HCT116 (cell line): Measurements from ENCODE around the gene PITPNC1. TPM values are rescaled to one million over a fixed set of nuclear protein-coding genes. Genes with fewer than 3 reads are reported as not detected.

Experiments used
- ATAC-seq: fragments of 200-7000 bp; cut with Tn5 transposase; 2 replicates; pipeline ENCODE4 v1.9.1; 2020; ENCODE audit warnings: mild to moderate bottlenecking, moderate library complexity
- BruUV-seq: library from RNA; stranded (reverse); fragments of 400-500 nt; replicated peaks from 2 replicates; lab custom pipeline; 2021; lab: Mats Ljungman, UMichigan
- CTCF ChIA-PET: fragments of 300-600 bp; sonication (Branson Sonifier 250); formaldehyde crosslinking; loops from one replicate; lab custom pipeline; 2021; ENCODE audit warnings: antibody characterized with exemption; lab: Charles Lee
- POLR2A ChIA-PET: fragments of 300-600, 350-600 bp; sonication (Branson Sonifier 250); formaldehyde crosslinking; loops from one replicate; lab custom pipeline; 2021; ENCODE audit warnings: antibody characterized with exemption; lab: Charles Lee
- RAD21 ChIA-PET, 2 experiments: fragments of 300-600 bp; sonication (Branson Sonifier 250); formaldehyde crosslinking; loops; one replicate each; lab custom pipeline; 2023; ENCODE audit warnings: low total read pairs in 2 of 2; ENCODE audit not compliant: uncharacterized antibody in 2 of 2, unreplicated experiment in 2 of 2, low non-redundant PET in 1 of 2; lab: Charles Lee
- DNase-seq: peaks from one replicate; pipeline ENCODE4 v3.0.0-alpha.2; 2010; ENCODE audit warnings: low read depth, low spot score
- H2AFZ ChIP-seq: fragments of 200-600 bp; shearing (Covaris generic), sonication (generic); 2 replicates; pipeline ENCODE4 v1.6.1; 2017; ENCODE audit warnings: low read depth, mixed run types, mixed read lengths, antibody characterized with exemption, low read length; ENCODE audit not compliant: poor library complexity, severe bottlenecking
- H3K27ac ChIP-seq: 2 replicates; pipeline ENCODE4 v1.5.1; 2012; ENCODE audit warnings: low read depth, low read length
- H3K27me3 ChIP-seq: fragments of 200-600 bp; sonication (generic); 2 replicates; pipeline ENCODE4 v1.6.1; 2016; ENCODE audit warnings: mixed run types, low read length, mixed read lengths; ENCODE audit not compliant: insufficient read depth
- H3K36me3 ChIP-seq, 2 experiments: fragments of 200-500 bp in 1 of 2; fragments of 200-600 bp in 1 of 2; sonication (Bioruptor generic) in 1 of 2; sonication (generic) in 1 of 2; 2 replicates each; pipeline versions ENCODE4 v1.5.1 to v1.6.1; 2014 to 2016; ENCODE audit warnings: low read length in 2 of 2, inconsistent platforms in 1 of 2, mixed read lengths in 1 of 2, mixed run types in 1 of 2; ENCODE audit not compliant: insufficient read depth in 2 of 2, control insufficient read depth in 1 of 2
- H3K4me1 ChIP-seq, 2 experiments: fragments of 200-600 bp in 1 of 2; sonication (generic) in 1 of 2; 2 replicates each; pipeline versions ENCODE4 v1.5.1 to v1.6.1; 2012 to 2017; ENCODE audit warnings: low read length in 2 of 2, inconsistent platforms in 1 of 2, mild to moderate bottlenecking in 1 of 2, mixed read lengths in 1 of 2, mixed run types in 1 of 2, moderate library complexity in 1 of 2; ENCODE audit not compliant: insufficient read depth in 2 of 2, control insufficient read depth in 1 of 2
- H3K4me2 ChIP-seq: fragments of 200-600 bp; sonication (generic); 2 replicates; pipeline ENCODE4 v1.6.1; 2017; ENCODE audit warnings: mixed run types, low read length, mixed read lengths
- H3K4me3 ChIP-seq, 2 experiments: fragments of 200-600 bp in 1 of 2; sonication (generic) in 1 of 2; replicated peaks in 1 of 2; 2 replicates each; pipeline ENCODE4 v1.5.1; 2011 to 2016; ENCODE audit warnings: low read length in 2 of 2, control low read depth in 1 of 2, low read depth in 1 of 2, mild to moderate bottlenecking in 1 of 2, mixed read lengths in 1 of 2, mixed run types in 1 of 2
- H3K79me2 ChIP-seq: fragments of 200-600 bp; sonication (generic); 2 replicates; pipeline ENCODE4 v1.6.1; 2017; ENCODE audit warnings: mild to moderate bottlenecking, mixed run types, low read length, moderate library complexity, mixed read lengths; ENCODE audit not compliant: insufficient read depth
- H3K9ac ChIP-seq: fragments of 200-600 bp; sonication (generic); 2 replicates; pipeline ENCODE4 v1.6.1; 2016; ENCODE audit warnings: low read length, mixed read lengths
- H3K9me2 ChIP-seq: fragments of 200-600 bp; sonication (generic), shearing (Covaris generic); 2 replicates; pipeline ENCODE4 v1.6.1; 2017; ENCODE audit warnings: mixed run types, mild to moderate bottlenecking, moderate library complexity; ENCODE audit not compliant: insufficient read depth
- H3K9me3 ChIP-seq, 2 experiments: fragments of 200-500 bp in 1 of 2; fragments of 200-600 bp in 1 of 2; sonication (Bioruptor generic) in 1 of 2; sonication (generic) in 1 of 2; 2 replicates each; pipeline ENCODE4 v1.6.1; 2014 to 2017; ENCODE audit warnings: low read length in 2 of 2, mixed read lengths in 2 of 2, inconsistent platforms in 1 of 2, low read depth in 1 of 2, mild to moderate bottlenecking in 1 of 2, mixed run types in 1 of 2, moderate library complexity in 1 of 2; ENCODE audit not compliant: control insufficient read depth in 1 of 2, insufficient read depth in 1 of 2
- H4K20me1 ChIP-seq: fragments of 200-600 bp; sonication (generic), shearing (Covaris generic); 2 replicates; pipeline ENCODE4 v1.6.1; 2017; ENCODE audit warnings: mixed run types, mild to moderate bottlenecking, moderate library complexity; ENCODE audit not compliant: insufficient read depth
- CBX3 ChIP-seq: IDR thresholded peaks from 2 replicates; pipeline ENCODE4 v1.6.1; 2012; ENCODE audit warnings: low read depth
- EGR1 ChIP-seq: IDR thresholded peaks from 2 replicates; pipeline ENCODE4 v1.6.1; 2012; ENCODE audit warnings: low read depth
- ELF1 ChIP-seq: IDR thresholded peaks from 2 replicates; pipeline ENCODE4 v1.6.1; 2012; ENCODE audit warnings: low read depth, borderline replicate concordance
- EZH2 ChIP-seq: fragments of 200-600 bp; sonication (generic); IDR thresholded peaks from 2 replicates; pipeline ENCODE4 v1.6.1; 2017; ENCODE audit warnings: antibody characterized with exemption, mixed run types
- FOSL1 ChIP-seq: IDR thresholded peaks from 2 replicates; pipeline ENCODE4 v1.6.1; 2012; ENCODE audit warnings: low read depth
- JUND ChIP-seq: IDR thresholded peaks from 2 replicates; pipeline ENCODE4 v1.6.1; 2012
- MAX ChIP-seq: IDR thresholded peaks from 2 replicates; pipeline ENCODE4 v1.6.1; 2012
- POLR2A ChIP-seq: IDR thresholded peaks from 2 replicates; pipeline ENCODE4 v1.7.0; 2011; ENCODE audit warnings: borderline replicate concordance; ENCODE audit not compliant: insufficient read depth, insufficient read length; ENCODE audit errors: extremely low read depth
- POLR2AphosphoS5 ChIP-seq: IDR thresholded peaks from 2 replicates; pipeline ENCODE4 v1.6.1; 2011; ENCODE audit warnings: mild to moderate bottlenecking, low read depth, low read length, moderate library complexity
- REST ChIP-seq: IDR thresholded peaks from 2 replicates; pipeline ENCODE4 v1.6.1; 2012; ENCODE audit warnings: low read depth
- SIN3A ChIP-seq: IDR thresholded peaks from 2 replicates; pipeline ENCODE4 v1.6.1; 2012; ENCODE audit warnings: low read depth
- SP1 ChIP-seq: IDR thresholded peaks from 2 replicates; pipeline ENCODE4 v1.6.1; 2012; ENCODE audit warnings: low read depth
- ZBTB33 ChIP-seq: IDR thresholded peaks from 2 replicates; pipeline ENCODE4 v1.6.1; 2011; ENCODE audit warnings: mild to moderate bottlenecking, low read length, moderate library complexity; ENCODE audit not compliant: insufficient replicate concordance; ENCODE audit errors: extremely low read depth
- ZNF274 ChIP-seq: fragments of 200-500 bp; sonication (Bioruptor generic); IDR thresholded peaks from 2 replicates; pipeline ENCODE4 v1.6.1; 2014; ENCODE audit warnings: mild to moderate bottlenecking, low read depth, low read length, inconsistent platforms
- intact Hi-C: fragments of 100-400 bp; cut with micrococcal nuclease; formaldehyde crosslinking; loops from 2 replicates; pipeline ENCODE4 v1.10.0; 2022
- total RNA-seq: library from RNA; stranded (reverse); gene quantifications from one replicate; pipeline ENCODE4 v1.2.1, GENCODE V29; 2021; ENCODE audit not compliant: unreplicated experiment

The PITPNC1 gene
- total RNA-seq, 1 experiment from 2014 or later, result 41.9 TPM

- H3K27ac ChIP-seq, result no peak overlapping the region
- no peaks in the 10 kb centered on the region for H4K20me1 ChIP-seq
- H3K4me3 ChIP-seq, result no peak overlapping the region
- TF ChIP-seq FOSL1 (no peak), POLR2A (no peak), ELF1 (no peak), JUND (no peak), MAX (no peak), SIN3A (no peak), SP1 (no peak), POLR2AphosphoS5 (no peak), EGR1 (no peak), ZBTB33 (no peak), CBX3 (no peak), REST (no peak), ZNF274 (no peak), EZH2 (no peak)
- H3K36me3 ChIP-seq, result no peaks in the 10 kb centered on the region
- no peak for ATAC-seq
- no peak overlapping the region for H3K9ac ChIP-seq
- H3K27me3 ChIP-seq, result no peaks in the 10 kb centered on the region
- peaks cover 6 to 9% of the 10 kb centered on the region in 2 experiments; a peak in 3 of 4 replicates for H3K4me1 ChIP-seq
- H3K9me3 ChIP-seq, result no peaks in the 10 kb centered on the region
- no TSS peak for BruUV-seq
- ChIA-PET RAD21 (no interaction called here), CTCF (no interaction called here), POLR2A (no interaction called here)
- H3K9me2 ChIP-seq, result no peaks in the 10 kb centered on the region
- H3K79me2 ChIP-seq, result no peaks in the 10 kb centered on the region
- H2AFZ ChIP-seq, result no peak overlapping the region
- intact Hi-C loops, result no loop called here
- H3K4me2 ChIP-seq, result no peak overlapping the region
- DNase-seq, result no peak
These were observed 302.6 kb downstream of the PITPNC1 start for GRCh38 chr17:67679721-67680120.
